ENCODE measurements around the gene DNAJB4. TPM values are rescaled to one million over a fixed set of nuclear protein-coding genes. Genes with fewer than 3 reads are reported as not detected.
A peak's percentile ranks its signal among the peaks of the same experiment; 100 is the strongest.

Gene DNAJB4
- total and polyA plus RNA-seq, 2 of the 8 experiments (the other 6 are each of a cell fraction or from before 2014, with no cell fraction given): 6.6 to 21.8 TPM

- Histone ChIP-seq H3K4ac (replicated peaks; ENCODE audit: insufficient read length, low read depth, low read length) (no peak overlapping the region), H3K23ac (ENCODE audit: insufficient read length) (no peak overlapping the region), H3K4me3 (ENCODE audit: extremely low read depth in 1 of 4, insufficient read depth in 2 of 4, low read depth in 3 of 4, low read length in 4 of 4) (peak overlapping the region in 1 of 4 experiments; percentile 53; a peak in 2 of 8 replicates), H3K27me3 (replicated peaks in 1 of 4; ENCODE audit: control insufficient read depth in 3 of 4, extremely low read depth in 1 of 4, insufficient read depth in 3 of 4, low read length in 3 of 4) (no peaks in the 10 kb centered on the region), H3K79me1 (ENCODE audit: low read depth, low read length) (no peaks in the 10 kb centered on the region), H4K20me1 (replicated peaks in 1 of 2; ENCODE audit: control insufficient read depth in 1 of 2, insufficient read depth in 2 of 2, low read length in 2 of 2) (no peaks in the 10 kb centered on the region), H4K5ac (ENCODE audit: insufficient read length, low read depth, low read length) (no peak overlapping the region), H3K23me2 (ENCODE audit: low read depth, low read length) (0 out of 2 replicates have a peak, but pooled peaks cover 2% of the 10 kb centered on the region), H3K18ac (ENCODE audit: extremely low read depth, low read length) (no peak overlapping the region), H2BK12ac (ENCODE audit: low read depth, low read length) (no peak overlapping the region), H3K9ac (replicated peaks in 1 of 4; ENCODE audit: extremely low read depth in 1 of 4, low read depth in 3 of 4, low read length in 3 of 4) (peak overlapping the region in 1 of 4 experiments; percentile 49; a peak in 1 of 7 replicates), H3K9me3 (ENCODE audit: insufficient read depth in 2 of 2, low read depth in 1 of 2, low read length in 1 of 2) (no peaks in the 10 kb centered on the region), H2BK20ac (ENCODE audit: low read length) (no peak overlapping the region), H3K4me2 (ENCODE audit: insufficient read depth in 1 of 2, low read depth in 2 of 2, low read length in 2 of 2) (0 out of 4 replicates have a peak overlapping the region, but pooled peaks of 1 of the 2 experiments have one; percentile 78), H3K36me3 (ENCODE audit: control insufficient read depth in 2 of 4, insufficient read depth in 4 of 4, low read length in 3 of 4) (no peaks in the 10 kb centered on the region), H3K27ac (ENCODE audit: low read depth, low read length) (no peak overlapping the region), H3K14ac (ENCODE audit: insufficient read length) (no peak overlapping the region), H3K79me2 (ENCODE audit: control insufficient read depth in 1 of 2, insufficient read depth in 2 of 2, low read length in 2 of 2) (peaks cover 0 to 5% of the 10 kb centered on the region in 2 experiments; a peak in 2 of 4 replicates), H2AFZ (ENCODE audit: low read length) (no peak overlapping the region), H2BK5ac (ENCODE audit: low read depth, low read length) (no peak overlapping the region), H4K91ac (replicated peaks; ENCODE audit: insufficient read length, low read length) (no peak overlapping the region), H2BK120ac (replicated peaks; ENCODE audit: low read depth, low read length) (no peak overlapping the region), H2AK5ac (ENCODE audit: low read depth, low read length) (no peak overlapping the region), H4K8ac (ENCODE audit: extremely low read depth, insufficient read depth, low read length) (no peak overlapping the region), H3K4me1 (replicated peaks in 1 of 4; ENCODE audit: control insufficient read depth in 3 of 4, insufficient read depth in 4 of 4, low read length in 3 of 4) (peaks cover 0 to 5% (median 3%) of the 10 kb centered on the region in 4 experiments; a peak in 3 of 7 replicates), H2BK15ac (ENCODE audit: low read length) (no peak overlapping the region), H3K56ac (replicated peaks; ENCODE audit: insufficient read length, low read depth, low read length) (no peak overlapping the region)
- ChIA-PET CTCF (ENCODE audit: partially characterized antibody) (interaction anchor here (0.7 to 2.9 kb wide), 5 partner anchors 14 to 120 kb away, joined by 3 to 15 read pairs (median 4); no protein-coding TSS in a partner anchor), POLR2A (ENCODE audit: partially characterized antibody) (interaction anchor here (0.7 to 8.6 kb wide), 7 partner anchors 11 to 37 kb away, joined by 3 to 180 read pairs (median 9); partner anchors contain the start of gene FUBP1)
- WGBS, 2 experiments (ENCODE audit: extremely low coverage in 1 of 2, insufficient coverage in 1 of 2, insufficient read length in 1 of 2, insufficient replicate concordance in 2 of 2, low coverage in 1 of 2, low lambda C conversion rate in 2 of 2, missing lambda C conversion rate in 1 of 2): 88% methylated on average over 1 of the region's 1 CpG; no CpG with 5 or more reads in 1 of the 2 experiments
- FAIRE-seq (no peak), DNase-seq (ENCODE audit: low read depth in 1 of 2, low spot score in 2 of 2) (no peak)
- TF ChIP-seq POLR2A (IDR thresholded peaks at IDR 0.05; ENCODE audit: control extremely low read depth in 1 of 2, low read depth in 2 of 2, low read length in 2 of 2) (no peak), JUN (IDR thresholded peaks at IDR 0.05; ENCODE audit: low read depth, low read length) (no peak), ZNF274 (IDR thresholded peaks at IDR 0.05; ENCODE audit: borderline replicate concordance, extremely low read depth, low read length) (no peak), KDM5A (IDR thresholded peaks at IDR 0.05; ENCODE audit: low read length) (no peak), CREB1 (IDR thresholded peaks at IDR 0.05) (no peak), KDM4A (IDR thresholded peaks at IDR 0.05; ENCODE audit: low read depth, low read length, severe bottlenecking) (no peak), EP300 (IDR thresholded peaks at IDR 0.05; ENCODE audit: borderline replicate concordance in 1 of 2, low read depth in 2 of 2, low read length in 2 of 2) (no peak)
Observed at GRCh38 chr1:78005755-78006154, 1.0 kb downstream of the DNAJB4 start.
